SJCRH30 (cell line): ENCODE data around the gene DPYSL5. TPM values are rescaled to one million over a fixed set of nuclear protein-coding genes. Genes with fewer than 3 reads are reported as not detected.

Source experiments
- total RNA-seq: library from RNA; depleted of rRNA; stranded (reverse); fragments of >200 nt; shearing (Covaris generic); gene quantifications from 2 replicates; pipeline ENCODE4 v1.2.3, GENCODE V29; 2014; rRNA removed

The DPYSL5 gene
- total RNA-seq, 1 experiment from 2014 or later = 1.2 TPM

Other genes starting within 250 kb of the DPYSL5 start
- gene CIB4, start 206.8 kb upstream of the DPYSL5 start, total RNA-seq = not detected in 2 replicates
- gene KCNK3, start 155.4 kb upstream of the DPYSL5 start, total RNA-seq = 0.02 and 0.08 TPM in 2 replicates
- gene SLC35F6, start 83.8 kb upstream of the DPYSL5 start, total RNA-seq = 37.8 and 40.6 TPM in 2 replicates
- gene CENPA, start 62.1 kb upstream of the DPYSL5 start, total RNA-seq = 50.2 and 52.9 TPM in 2 replicates
- gene MAPRE3, start 122.5 kb downstream of the DPYSL5 start, total RNA-seq = 0.51 and 0.57 TPM in 2 replicates
- gene TMEM214, start 184.8 kb downstream of the DPYSL5 start, total RNA-seq = 38.0 and 45.2 TPM in 2 replicates
- gene AGBL5, start 203.5 kb downstream of the DPYSL5 start, total RNA-seq = 71.4 and 72.4 TPM in 2 replicates
- gene OST4, start 223.5 kb downstream of the DPYSL5 start, total RNA-seq = 349 and 357 TPM in 2 replicates
- gene EMILIN1, start 230.5 kb downstream of the DPYSL5 start, total RNA-seq = 80.5 and 87.7 TPM in 2 replicates
- gene KHK, start 238.6 kb downstream of the DPYSL5 start, total RNA-seq = 0.30 and 0.63 TPM in 2 replicates